ENCODE data around the gene SCN11A. TPM values are rescaled to one million over a fixed set of nuclear protein-coding genes. Genes with fewer than 3 reads are reported as not detected.
A peak's percentile ranks its signal among the peaks of the same experiment; 100 is the strongest.

Gene SCN11A
- total and polyA plus RNA-seq, 9 of the 15 experiments (the other 6 are each of a cell fraction or from before 2014, with no cell fraction given) = 0.01 to 0.05 (median 0.04) TPM; not detected in 6

DNA sequence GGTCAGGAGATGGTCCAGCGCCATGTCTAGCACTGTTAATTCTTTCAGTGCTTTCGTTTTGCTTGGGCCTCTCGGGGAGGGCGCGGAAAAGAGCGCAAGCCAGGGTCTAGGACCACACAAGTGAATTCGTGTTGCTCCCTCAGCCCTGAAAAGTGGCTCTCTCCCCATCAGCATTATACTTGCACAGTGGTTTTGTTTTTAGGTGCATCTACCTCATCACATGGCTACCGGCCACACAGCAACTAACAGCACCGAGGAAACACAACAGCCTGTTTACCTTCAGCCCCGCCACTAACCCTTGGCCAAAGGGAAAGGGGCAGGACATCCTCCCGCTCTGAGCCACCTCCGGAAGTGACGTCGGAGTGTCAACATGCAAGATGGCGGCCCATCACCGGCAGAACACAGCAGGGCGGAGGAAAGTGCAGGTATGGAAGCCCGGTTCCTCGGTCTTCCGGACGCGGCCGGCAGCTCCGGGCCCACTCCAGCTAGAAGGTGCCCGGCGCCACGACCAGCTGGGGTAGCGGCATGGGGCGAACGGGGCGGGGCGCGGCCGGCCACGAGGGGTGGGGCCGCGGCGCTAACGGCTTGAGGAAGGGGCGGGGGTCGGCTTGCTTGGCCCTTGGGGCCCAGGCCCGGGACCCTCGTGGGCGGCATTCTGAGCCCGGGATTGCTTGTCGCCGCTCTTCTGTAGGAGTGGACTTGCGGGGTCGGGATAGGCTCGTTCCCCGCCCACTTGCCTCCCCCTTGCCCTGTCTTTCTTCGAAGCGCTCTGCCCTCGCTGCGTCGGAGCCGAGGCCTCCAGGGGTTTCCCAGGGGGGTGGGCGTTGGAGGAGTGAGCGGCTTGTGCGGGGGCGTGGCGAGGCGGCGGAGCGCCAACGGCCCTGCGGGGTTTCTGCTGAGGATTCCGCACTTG lies at the start of gene SCN11A, which contains the start of gene WDR48 (continued):
- TF ChIP-seq ZNF766 (CRISPR knock-in tag; conservative IDR thresholded peaks at IDR 0.05) (peak; percentile 18; the same call in 1 of the 2 replicates), THRAP3 (IDR thresholded peaks at IDR 0.05; ENCODE audit: borderline replicate concordance) (peak; percentile 91; the same call in 1 of the 2 replicates), NR4A1 (CRISPR knock-in tag; IDR thresholded peaks at IDR 0.05) (no peak), NR4A1 (tag; IDR thresholded peaks at IDR 0.05) (peak; percentile 54), EHMT2 (IDR thresholded peaks at IDR 0.05) (peak; percentile 97), DNMT1 (IDR thresholded peaks at IDR 0.05) (no peak), SRSF7 (optimal IDR thresholded peaks at IDR 0.05; ENCODE audit: low read depth, low read length) (no peak), ZFPM2 (CRISPR knock-in tag; IDR thresholded peaks at IDR 0.05) (no peak), BCOR (IDR thresholded peaks at IDR 0.05) (no peak), RB1 (IDR thresholded peaks at IDR 0.05; ENCODE audit: low read depth) (peak; percentile 81; the same call in 1 of the 2 replicates), SAP30 (IDR thresholded peaks at IDR 0.05; ENCODE audit: borderline replicate concordance, insufficient read depth, low read depth, low read length, poor library complexity, severe bottlenecking) (no peak), TRIM28 (IDR thresholded peaks at IDR 0.05) (no peak)
- TF ChIP-seq, protein P1, sequence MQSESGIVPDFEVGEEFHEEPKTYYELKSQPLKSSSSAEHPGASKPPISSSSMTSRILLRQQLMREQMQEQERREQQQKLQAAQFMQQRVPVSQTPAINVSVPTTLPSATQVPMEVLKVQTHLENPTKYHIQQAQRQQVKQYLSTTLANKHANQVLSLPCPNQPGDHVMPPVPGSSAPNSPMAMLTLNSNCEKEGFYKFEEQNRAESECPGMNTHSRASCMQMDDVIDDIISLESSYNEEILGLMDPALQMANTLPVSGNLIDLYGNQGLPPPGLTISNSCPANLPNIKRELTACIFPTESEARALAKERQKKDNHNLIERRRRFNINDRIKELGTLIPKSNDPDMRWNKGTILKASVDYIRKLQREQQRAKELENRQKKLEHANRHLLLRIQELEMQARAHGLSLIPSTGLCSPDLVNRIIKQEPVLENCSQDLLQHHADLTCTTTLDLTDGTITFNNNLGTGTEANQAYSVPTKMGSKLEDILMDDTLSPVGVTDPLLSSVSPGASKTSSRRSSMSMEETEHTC (IDR thresholded peaks at IDR 0.05) = no peak; the same call in 1 of the 2 replicates
- TF ChIP-seq, protein P2, sequence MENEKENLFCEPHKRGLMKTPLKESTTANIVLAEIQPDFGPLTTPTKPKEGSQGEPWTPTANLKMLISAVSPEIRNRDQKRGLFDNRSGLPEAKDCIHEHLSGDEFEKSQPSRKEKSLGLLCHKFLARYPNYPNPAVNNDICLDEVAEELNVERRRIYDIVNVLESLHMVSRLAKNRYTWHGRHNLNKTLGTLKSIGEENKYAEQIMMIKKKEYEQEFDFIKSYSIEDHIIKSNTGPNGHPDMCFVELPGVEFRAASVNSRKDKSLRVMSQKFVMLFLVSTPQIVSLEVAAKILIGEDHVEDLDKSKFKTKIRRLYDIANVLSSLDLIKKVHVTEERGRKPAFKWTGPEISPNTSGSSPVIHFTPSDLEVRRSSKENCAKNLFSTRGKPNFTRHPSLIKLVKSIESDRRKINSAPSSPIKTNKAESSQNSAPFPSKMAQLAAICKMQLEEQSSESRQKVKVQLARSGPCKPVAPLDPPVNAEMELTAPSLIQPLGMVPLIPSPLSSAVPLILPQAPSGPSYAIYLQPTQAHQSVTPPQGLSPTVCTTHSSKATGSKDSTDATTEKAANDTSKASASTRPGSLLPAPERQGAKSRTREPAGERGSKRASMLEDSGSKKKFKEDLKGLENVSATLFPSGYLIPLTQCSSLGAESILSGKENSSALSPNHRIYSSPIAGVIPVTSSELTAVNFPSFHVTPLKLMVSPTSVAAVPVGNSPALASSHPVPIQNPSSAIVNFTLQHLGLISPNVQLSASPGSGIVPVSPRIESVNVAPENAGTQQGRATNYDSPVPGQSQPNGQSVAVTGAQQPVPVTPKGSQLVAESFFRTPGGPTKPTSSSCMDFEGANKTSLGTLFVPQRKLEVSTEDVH (IDR thresholded peaks at IDR 0.05; ENCODE audit: low read depth, partially characterized antibody) = peak; percentile 74
- TF ChIP-seq, protein P3, sequence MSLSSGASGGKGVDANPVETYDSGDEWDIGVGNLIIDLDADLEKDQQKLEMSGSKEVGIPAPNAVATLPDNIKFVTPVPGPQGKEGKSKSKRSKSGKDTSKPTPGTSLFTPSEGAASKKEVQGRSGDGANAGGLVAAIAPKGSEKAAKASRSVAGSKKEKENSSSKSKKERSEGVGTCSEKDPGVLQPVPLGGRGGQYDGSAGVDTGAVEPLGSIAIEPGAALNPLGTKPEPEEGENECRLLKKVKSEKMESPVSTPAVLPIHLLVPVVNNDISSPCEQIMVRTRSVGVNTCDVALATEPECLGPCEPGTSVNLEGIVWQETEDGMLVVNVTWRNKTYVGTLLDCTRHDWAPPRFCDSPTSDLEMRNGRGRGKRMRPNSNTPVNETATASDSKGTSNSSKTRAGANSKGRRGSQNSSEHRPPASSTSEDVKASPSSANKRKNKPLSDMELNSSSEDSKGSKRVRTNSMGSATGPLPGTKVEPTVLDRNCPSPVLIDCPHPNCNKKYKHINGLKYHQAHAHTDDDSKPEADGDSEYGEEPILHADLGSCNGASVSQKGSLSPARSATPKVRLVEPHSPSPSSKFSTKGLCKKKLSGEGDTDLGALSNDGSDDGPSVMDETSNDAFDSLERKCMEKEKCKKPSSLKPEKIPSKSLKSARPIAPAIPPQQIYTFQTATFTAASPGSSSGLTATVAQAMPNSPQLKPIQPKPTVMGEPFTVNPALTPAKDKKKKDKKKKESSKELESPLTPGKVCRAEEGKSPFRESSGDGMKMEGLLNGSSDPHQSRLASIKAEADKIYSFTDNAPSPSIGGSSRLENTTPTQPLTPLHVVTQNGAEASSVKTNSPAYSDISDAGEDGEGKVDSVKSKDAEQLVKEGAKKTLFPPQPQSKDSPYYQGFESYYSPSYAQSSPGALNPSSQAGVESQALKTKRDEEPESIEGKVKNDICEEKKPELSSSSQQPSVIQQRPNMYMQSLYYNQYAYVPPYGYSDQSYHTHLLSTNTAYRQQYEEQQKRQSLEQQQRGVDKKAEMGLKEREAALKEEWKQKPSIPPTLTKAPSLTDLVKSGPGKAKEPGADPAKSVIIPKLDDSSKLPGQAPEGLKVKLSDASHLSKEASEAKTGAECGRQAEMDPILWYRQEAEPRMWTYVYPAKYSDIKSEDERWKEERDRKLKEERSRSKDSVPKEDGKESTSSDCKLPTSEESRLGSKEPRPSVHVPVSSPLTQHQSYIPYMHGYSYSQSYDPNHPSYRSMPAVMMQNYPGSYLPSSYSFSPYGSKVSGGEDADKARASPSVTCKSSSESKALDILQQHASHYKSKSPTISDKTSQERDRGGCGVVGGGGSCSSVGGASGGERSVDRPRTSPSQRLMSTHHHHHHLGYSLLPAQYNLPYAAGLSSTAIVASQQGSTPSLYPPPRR (CRISPR knock-in tag; IDR thresholded peaks at IDR 0.05; ENCODE audit: borderline replicate concordance) = no peak
- TF ChIP-seq, protein P4, sequence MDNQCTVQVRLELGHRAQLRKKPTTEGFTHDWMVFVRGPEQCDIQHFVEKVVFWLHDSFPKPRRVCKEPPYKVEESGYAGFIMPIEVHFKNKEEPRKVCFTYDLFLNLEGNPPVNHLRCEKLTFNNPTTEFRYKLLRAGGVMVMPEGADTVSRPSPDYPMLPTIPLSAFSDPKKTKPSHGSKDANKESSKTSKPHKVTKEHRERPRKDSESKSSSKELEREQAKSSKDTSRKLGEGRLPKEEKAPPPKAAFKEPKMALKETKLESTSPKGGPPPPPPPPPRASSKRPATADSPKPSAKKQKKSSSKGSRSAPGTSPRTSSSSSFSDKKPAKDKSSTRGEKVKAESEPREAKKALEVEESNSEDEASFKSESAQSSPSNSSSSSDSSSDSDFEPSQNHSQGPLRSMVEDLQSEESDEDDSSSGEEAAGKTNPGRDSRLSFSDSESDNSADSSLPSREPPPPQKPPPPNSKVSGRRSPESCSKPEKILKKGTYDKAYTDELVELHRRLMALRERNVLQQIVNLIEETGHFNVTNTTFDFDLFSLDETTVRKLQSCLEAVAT (IDR thresholded peaks at IDR 0.05) = peak in 1 of 2 experiments; percentile 87; a peak in 2 of 4 replicates
